Measurements from ENCODE around the gene LRP11. TPM values are rescaled to one million over a fixed set of nuclear protein-coding genes. Genes with fewer than 3 reads are reported as not detected.
"Not testable (repeated sequence)": the region's sequence is repeated elsewhere in the genome, so short reads cannot be mapped to it uniquely, and the experiment has no call there.

The LRP11 gene, protein sequence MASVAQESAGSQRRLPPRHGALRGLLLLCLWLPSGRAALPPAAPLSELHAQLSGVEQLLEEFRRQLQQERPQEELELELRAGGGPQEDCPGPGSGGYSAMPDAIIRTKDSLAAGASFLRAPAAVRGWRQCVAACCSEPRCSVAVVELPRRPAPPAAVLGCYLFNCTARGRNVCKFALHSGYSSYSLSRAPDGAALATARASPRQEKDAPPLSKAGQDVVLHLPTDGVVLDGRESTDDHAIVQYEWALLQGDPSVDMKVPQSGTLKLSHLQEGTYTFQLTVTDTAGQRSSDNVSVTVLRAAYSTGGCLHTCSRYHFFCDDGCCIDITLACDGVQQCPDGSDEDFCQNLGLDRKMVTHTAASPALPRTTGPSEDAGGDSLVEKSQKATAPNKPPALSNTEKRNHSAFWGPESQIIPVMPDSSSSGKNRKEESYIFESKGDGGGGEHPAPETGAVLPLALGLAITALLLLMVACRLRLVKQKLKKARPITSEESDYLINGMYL
- polyA plus RNA-seq (ENCODE audit: insufficient read length) = 19.1 TPM

DNA sequence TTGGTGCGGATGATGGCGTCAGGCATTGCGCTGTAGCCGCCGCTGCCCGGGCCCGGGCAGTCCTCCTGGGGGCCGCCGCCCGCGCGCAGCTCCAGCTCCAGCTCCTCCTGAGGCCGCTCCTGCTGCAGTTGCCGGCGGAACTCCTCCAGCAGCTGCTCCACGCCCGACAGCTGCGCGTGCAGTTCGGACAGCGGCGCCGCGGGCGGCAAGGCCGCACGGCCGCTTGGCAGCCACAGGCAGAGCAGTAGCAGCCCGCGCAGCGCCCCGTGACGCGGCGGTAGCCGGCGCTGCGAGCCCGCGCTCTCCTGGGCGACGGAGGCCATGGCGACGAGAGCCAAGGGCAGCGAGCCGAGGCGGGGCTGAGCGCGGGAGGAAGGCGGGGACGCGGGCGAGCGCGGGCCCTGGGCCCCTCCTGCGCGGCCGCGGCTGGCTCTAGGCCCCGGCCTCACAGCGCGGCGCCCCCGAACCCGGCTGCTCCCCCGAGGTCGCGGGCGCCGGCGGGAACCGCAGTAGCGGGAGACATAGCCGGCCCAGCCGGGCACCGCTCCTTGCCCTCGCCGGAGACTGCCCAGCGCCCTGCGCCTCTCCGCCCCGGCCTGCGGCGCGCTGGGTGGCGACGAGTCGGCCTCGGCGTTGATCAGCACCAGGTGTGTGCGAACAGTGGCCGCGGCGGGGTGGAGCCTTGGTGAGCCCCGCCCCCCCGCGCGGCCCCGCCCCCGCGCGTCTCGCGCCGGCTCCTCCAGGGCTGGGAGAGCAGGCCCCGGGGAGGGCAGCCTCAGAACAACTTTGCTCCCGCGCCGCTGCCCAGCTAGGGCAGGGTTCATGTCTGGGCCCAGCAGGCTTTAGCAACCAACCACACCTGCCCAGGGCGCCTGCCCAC lies at the start of gene LRP11:
LRP11 (minus strand) TSS at position 662 of the 880 bp plus-strand sequence; CDS start at position 323, 339 bp downstream.
- DNase-seq (ENCODE audit: low read depth) = no peak

DNA sequence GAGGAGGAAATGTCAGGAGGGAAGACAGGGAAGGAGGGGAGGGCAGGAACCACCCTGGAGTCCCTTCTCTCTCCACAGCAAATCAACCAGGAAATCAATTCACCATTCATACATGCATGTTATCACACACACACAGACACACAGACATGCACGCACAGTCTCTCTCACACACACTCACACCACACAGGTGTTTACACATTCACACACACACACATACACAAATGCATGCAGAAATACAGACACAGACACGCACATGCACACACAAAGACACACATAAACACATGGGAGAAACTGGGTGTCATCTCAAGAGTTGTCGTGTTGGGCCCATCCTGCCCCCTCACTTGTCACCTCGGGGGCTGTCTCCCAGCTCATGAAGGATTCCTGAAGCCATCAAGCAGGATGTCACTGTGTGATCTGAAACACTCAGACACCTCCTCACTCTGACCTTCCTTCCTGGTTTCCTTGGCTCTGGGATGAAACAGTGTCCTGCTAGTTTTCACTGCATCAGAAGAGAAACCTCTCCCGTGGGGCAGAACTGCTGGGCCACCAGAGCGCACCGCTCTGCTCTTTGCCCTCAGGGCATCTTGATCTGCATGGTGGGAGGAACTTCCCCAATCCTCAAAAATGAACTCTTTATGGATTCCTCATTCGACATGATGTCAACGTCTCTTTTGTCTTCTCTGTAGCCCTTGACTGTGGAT lies 49.5 kb upstream of the LRP11 start:
- DNase-seq (ENCODE audit: low read depth) = no peak

DNA sequence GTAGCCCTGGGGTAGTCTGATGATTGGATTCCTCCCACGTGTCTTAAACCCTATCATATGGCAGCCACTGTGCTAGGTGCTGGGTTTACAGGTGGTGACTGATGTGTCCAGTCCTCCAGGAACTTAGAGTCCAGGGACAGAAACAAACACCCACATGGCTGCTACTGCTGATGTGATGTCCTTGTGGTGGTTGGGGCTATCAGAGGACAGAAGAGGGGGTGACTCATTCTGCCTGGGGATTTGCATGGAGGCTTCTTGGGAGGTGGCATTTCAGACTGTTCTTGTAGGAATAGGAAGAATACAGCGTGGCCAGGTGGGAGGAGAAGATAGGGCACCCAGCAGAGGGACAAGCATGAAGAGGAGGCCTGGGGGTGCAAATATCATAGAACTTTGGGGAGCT lies 48.9 kb upstream of the LRP11 start:
- no peak for DNase-seq (ENCODE audit: low read depth)

DNA sequence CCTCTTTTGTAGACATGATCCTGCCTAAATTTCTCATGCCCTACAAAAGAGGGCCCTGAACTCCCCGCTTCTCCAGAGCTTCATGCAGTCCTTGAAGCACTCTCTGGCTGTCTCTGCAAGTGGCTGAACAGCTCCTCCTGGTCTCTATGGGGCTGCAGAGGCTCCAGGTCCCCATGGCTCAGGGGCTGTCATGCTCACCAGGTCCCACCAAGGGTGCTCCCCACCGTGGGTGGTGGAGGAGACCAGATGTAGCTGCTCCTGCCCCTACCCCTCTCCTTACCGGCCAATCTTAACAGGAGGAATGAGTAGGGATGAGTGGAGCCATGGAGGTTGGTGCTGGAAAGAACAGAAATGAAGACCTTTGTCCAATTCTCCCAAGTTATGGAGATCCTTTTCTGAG lies 48.5 kb upstream of the LRP11 start:
- DNase-seq (ENCODE audit: low read depth) = not testable (repeated sequence)

DNA sequence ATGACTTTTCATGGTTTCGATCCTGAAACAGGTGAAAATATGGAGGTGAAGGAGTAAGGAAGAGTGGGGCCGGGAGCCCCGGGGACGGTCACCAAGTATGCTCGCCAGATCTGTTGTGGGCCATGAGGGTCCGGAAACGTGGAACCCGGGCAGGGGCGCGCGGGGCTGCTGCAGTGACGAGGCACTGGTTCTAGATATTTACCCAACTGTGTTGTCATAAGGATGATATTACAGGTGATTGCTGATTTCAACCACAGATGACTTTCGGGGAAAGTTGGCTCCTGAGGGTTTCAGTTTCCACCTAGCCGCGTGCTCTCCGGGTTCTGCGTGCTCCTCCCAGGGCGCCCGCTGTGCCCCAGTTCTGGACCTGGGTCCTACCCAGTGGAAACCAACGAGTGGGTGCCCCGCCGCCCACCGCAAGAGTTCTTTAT lies 46.6 kb upstream of the LRP11 start:
- no peak for DNase-seq (ENCODE audit: low read depth)

DNA sequence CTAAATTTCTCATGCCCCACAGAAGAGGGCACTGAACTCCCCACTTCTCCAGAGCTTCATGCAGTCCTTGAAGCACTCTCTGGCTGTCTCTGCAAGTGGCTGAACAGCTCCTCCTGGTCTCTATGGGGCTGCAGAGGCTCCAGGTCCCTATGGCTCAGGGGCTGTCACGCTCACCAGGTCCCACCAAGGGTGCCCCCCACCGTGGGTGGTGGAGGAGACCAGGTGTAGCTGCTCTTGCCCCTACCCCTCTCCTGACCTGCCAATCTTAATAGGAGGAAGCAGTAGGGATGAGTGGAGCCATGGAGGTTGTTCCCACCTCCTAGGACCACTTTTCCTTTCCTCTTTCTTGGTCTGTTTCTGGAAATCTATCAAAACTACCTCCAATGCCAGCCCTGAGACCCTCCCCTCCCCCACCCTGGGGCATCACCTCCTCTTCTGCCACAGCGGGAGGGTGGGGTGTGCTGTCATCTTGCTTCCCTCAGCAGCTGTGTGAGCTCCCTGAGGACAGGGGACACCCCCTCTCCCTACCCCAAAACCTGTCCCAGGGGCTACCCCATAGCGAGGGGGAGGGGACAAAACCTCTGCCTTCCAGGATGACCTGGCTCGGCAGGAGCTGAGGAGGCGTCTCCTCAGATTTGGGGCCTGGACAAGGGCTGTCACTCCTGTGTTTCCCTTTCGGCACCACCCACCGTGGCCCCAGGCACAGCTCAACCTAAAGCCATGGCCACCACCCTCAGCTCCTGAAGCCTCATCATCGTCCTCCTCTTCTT lies 45.7 kb upstream of the LRP11 start:
- no peak for DNase-seq (ENCODE audit: low read depth)

DNA sequence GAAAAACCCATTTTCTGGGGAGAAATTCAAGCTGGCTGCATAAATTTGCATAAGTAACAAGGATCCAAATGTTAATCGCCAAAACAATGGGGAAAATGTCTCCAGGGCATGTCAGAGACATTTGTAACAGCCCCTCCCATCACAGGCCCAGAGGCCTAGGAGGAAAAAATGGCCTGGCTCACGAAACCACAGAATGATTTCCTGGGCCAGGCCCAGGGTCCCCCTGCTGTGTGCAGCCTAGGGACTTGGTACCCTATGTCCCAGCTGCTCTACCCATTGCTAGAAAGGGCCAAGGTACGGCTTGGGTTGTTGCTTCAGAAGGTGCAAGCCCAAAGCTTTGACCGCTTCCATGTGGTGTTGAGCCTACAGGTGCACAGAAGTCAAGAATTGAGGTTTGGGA lies 44.3 kb upstream of the LRP11 start:
- not testable (repeated sequence) for DNase-seq (ENCODE audit: low read depth)

DNA sequence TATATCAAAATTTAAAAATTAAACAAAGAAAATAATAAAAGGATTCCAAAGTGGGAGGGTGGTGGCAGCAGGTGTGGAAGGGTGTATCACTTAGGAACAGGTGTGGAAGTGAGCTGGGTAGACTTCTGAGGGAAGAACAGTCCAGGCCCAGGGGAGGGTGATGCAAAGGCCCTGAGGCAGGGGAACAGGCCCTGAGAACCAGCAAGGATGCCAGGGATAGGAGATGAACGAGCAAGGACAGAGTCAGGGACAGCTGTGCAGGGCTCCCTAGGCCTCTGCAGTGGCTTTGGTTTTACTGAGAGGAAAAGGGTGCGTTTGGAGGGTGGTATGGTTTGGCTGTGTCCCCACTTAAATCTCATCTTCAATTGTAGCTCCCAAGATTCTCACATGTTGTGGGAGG lies 43.2 kb upstream of the LRP11 start:
- DNase-seq (ENCODE audit: low read depth) = no peak

DNA sequence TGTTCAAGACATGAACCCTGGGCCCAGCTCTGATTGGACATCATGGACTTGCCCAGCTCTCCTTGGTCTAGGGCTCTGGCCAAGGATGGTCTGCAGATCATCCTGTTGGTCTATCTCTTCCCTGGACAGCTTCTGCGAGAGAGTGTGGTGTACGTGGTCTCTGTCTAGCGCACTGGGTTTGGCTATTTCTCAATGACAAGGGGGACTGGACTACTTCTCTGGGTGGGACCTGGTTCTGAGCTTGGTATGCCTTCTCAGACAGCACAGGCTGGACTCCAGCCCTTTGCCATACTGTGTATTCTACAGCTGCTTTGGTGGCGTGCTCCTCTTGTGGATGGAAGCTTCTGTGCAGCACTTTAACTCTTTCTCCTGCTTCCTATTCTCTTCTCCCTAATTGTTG lies 42.2 kb upstream of the LRP11 start:
- DNase-seq (ENCODE audit: low read depth) = no peak

DNA sequence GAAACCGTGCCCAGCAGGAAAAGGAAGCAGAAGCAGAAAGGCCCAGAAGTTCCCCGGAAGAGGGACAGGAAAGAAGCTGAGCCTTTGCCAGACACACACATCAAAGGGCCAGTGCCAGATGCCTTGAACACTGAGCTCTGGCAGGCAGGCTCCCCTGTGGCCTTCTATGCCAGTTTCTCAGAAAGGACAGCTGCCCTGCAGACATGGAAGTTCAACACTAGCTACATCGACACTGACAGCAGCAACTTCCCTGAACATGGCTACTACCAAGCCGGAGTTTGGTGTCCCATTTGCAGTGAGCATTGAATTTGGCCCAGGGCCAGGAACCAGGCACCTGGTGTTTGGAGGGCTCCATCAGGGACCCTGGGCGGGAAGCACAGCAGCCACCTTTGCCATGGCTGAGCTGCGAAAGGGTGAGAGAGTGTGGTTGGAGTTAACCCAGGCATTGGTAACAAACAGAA lies 41.8 kb upstream of the LRP11 start:
- DNase-seq (ENCODE audit: low read depth) = no peak

DNA sequence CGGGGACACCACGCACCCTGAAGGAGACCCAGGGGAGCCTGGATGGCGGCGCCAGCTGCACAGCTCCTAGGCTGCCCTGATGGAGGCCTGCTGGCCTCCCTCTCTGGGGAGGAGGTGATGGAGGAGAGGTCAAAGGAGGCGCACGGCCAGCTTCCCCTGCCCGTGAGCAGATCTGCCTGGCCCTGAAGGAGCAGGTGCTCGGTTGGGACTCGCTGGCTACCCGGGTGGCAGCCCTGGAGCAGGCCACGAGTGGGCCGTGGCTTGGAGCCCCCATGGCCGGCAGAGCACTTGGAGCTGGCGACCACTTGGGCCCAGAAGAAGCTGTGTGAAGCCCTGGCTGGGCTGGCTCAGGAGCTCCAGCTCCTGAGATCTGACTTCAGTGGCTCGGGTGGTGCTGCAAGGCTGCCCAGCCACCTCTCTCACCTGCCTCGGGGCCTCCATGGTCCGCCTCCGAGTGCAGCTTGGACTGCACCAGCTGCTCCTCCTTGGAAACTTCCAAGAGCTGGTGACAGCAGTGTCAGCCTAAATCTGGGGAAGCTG lies 41.3 kb upstream of the LRP11 start:
- no peak for DNase-seq (ENCODE audit: low read depth)

DNA sequence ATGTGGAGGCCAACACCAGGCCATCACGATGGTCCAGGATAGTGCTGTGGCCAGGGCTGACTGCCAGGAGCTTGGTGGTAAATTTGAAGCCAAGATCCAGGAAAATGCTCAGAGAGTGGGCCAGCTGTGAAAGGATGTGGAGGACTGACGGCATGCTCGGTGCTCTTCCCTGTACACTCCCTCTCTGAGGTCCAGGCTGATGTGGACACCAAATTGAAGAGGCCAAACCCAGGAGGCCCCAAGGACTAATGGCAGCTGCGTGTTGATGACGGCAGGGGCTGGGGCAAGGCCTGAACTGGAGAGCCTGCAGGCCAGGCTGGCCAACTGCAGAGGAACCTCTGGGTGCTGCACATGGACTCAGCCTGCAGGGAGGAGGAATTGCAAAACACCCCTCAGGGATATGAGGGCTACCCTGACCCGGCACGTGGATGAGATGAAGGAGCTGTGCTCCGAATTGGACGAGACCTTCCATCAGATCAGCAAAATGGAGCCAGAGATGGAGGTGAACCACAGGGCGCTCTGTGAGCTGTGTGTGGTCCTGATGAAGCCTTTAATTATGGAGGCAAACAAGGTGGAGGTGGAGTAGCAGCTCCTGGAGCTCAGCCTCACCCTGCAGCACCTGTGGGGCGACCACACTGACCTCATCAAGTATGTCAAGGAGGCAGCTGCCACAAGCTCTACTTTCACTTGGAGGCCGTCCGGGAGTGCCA lies 40.7 kb upstream of the LRP11 start:
- no peak for DNase-seq (ENCODE audit: low read depth)

DNA sequence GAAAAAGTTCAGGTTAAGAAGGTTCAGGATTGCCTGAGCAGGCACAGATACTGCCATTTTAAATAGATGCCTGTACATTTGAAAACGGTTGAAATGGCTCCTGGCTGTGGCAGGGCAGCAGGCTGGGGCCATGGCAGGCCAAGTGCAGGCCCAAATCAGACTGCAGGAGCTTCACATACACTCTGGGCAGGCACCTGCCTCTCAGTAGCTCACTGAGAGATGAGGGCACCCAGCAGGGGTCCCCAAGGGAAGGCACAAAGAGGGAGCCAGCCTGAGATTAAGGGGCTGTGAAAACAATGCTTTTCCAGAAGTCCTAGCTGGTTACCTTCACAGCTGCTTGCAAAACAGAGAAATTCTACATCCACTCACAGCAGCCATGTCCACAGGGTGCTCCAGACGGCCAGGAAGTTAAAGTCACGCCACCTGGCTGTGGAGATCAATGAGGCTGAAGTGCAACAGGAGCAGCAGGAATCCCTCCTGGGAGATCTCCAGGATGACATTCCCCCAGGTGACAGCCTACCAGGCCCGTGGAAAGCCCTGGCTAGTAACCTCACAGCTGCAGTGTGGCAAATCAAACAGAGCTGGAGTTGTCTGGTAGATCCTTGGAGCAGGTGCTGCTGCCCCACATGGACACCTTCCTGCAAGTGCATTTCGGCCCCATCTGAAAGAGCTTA lies 39.9 kb upstream of the LRP11 start:
- DNase-seq (ENCODE audit: low read depth) = no peak

DNA sequence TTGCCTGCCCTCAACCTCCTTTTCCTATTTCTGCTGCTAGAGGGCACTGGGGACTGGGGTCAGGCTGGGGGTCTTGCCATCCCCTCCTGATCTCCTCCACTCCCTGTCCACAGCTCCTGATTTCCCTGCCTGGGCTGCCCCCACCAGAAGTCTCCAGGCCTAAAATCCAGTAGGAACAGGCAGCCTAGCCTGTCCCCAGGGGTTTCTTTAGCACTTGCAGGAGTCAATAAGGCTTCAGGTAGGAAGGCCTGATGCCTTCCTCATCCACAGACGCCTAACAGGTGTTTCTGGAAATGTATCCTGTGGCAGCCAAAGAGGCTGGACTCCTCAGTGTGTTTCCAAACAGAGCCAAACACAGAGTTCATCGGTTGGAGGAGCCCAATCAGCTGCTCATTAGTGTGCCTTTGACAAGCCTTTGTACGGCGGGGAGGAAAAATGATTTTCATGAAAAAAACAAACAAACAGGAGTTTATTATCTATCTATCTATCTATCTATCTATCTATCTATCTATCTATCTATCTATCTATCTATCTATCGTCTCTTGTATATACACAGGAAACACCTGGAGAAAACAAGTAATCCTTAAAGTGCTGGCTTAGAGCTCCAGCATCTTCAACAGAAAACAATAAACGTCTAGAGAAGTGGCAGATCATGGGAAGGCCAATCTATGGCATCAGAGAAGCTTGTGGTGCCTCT lies 37.4 kb upstream of the LRP11 start:
- DNase-seq (ENCODE audit: low read depth) = no peak

DNA sequence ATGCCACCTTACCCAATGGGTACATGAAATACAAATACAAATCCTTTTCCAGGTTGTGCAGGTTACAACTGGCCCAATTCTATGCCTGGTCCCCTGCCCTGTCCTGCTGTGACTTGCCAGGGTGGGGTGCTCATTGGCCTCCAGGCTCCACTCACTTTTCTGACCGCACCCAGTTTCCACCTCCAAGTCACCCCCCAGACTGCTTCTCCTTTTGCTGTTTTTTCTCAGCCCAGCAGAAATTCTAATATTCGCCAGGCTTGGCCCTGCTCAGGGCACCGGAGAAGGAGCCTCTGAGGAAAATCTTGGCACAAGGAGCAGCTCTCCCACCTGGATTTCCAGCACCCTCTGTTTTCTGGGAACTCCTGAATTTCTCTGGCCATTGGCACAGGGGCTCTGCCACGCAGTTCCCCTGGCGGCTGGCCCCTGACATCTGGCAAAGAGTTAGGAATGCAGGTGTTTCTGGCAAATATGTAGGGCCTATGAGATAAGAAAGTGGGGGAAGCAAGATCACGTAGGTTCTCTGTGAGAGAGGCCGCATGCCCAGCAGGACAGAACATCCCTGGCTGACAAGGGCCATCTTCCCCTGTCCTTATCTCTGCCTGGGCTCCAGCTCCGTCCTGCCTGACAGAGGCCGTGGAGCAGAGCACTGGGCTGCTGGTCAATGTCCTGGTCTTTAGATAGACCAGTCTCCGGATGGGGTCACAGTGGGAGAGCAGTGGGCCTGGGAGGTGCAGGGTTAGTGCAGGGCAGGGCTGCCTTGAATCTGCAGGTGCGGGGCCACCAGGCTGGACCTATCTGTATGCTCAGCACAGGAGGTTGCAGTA lies 36.7 kb upstream of the LRP11 start:
- DNase-seq (ENCODE audit: low read depth) = no peak

DNA sequence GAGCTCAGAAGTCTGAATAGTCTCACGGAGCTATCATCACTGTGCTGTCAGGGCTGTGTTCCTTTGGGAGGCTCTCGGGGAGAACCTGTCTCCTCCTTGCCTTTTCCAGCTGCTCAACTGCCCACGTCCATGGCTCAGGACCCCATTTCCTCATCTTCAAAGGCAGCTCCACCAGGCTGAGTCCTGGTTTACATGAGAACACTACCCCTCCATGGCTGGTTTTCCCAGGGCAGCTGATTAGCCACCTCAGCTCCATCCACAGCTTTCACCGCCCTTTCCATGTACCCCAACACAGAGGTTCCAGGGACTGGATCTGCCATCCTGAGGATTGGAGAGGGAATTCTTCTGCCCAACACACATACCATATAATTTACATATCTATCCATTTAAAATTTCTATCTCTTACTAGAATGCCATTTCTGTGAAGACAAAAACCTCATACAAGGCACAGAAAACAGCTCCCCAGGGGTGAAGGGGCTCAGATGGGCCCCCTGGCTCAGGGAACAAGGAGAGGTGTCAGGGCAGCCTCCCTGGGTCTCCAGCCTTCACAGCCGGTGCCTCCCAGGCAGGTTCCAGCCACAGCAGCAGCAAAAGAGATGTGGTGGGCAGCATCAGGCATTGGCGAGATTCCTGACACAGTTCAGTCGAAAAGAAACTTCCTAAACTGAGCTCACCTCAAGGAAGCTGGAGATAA lies 35.9 kb upstream of the LRP11 start:
- DNase-seq (ENCODE audit: low read depth) = no peak

DNA sequence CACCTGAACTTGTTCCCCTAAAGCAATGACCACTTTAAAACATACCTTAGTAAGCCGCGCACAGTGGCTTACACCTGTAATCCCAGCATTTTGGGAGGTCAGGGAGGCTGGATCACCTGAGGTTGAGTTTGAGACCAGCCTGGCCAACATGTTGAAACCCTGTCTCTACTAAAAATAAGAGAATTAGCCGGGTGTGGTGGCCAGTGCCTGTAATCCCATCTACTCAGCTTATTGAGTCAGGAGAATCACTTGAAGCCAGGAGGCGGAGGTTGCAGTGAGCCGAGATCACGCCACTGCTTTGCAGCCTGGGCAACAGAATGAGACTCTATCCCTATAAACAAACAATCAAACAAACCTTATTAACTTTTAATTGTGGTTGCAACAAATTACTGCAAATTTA lies 35.3 kb upstream of the LRP11 start:
- no peak for DNase-seq (ENCODE audit: low read depth)
